Activated B cell treated with CpG ODN at 0.5 μM for 24 hours (primary cell): ENCODE results near the gene ATP8A2. TPM values are rescaled to one million over a fixed set of nuclear protein-coding genes. Genes with fewer than 3 reads are reported as not detected.

Experiments used
- ATAC-seq: fragments of 200-7000 bp; cut with Tn5 transposase; one replicate; pipeline ENCODE4 v1.10.0; 2021; ENCODE audit warnings: low read depth, mild to moderate bottlenecking, moderate library complexity
- CTCF ChIA-PET: fragments of 350-600 bp; sonication (Branson Sonifier 250); formaldehyde crosslinking; loops from one replicate; lab custom pipeline; 2021; ENCODE audit warnings: antibody characterized with exemption; lab: Charles Lee
- POLR2A ChIA-PET: fragments of 350-600 bp; sonication (Branson Sonifier 250); formaldehyde crosslinking; loops from one replicate; lab custom pipeline; 2021; ENCODE audit warnings: antibody characterized with exemption; lab: Charles Lee
- DNase-seq: peaks from one replicate; pipeline ENCODE4 v3.0.0; 2022
- H3K27ac Mint-ChIP-seq: one replicate; pipeline ENCODE4 v1.8.0; 2020; ENCODE audit warnings: mixed read lengths
- H3K27me3 Mint-ChIP-seq: one replicate; pipeline ENCODE4 v1.8.0; 2021; ENCODE audit warnings: mixed read lengths
- H3K36me3 Mint-ChIP-seq: one replicate; pipeline ENCODE4 v1.8.0; 2021; ENCODE audit warnings: low read depth, mixed read lengths
- H3K4me1 Mint-ChIP-seq: one replicate; pipeline ENCODE4 v1.8.0; 2021; ENCODE audit warnings: mixed read lengths
- H3K4me3 Mint-ChIP-seq: one replicate; pipeline ENCODE4 v1.8.0; 2020; ENCODE audit warnings: mild to moderate bottlenecking, mixed read lengths
- H3K9me3 Mint-ChIP-seq: one replicate; pipeline ENCODE4 v1.8.0; 2020; ENCODE audit warnings: mixed read lengths
- intact Hi-C: fragments of 100-400 bp; cut with micrococcal nuclease; formaldehyde crosslinking; loops from one replicate; pipeline ENCODE4 v1.15.1; 2024
- total RNA-seq: library from RNA; stranded (reverse); gene quantifications from 2 replicates; pipeline ENCODE4 v1.2.3, GENCODE V29; 2022
- TF ChIP-seq, protein P1 (sequence below): fragments of 200-600 bp; IDR thresholded peaks from one replicate; pipeline ENCODE4 v1.8.0; 2022; ENCODE audit warnings: antibody characterized with exemption, mild to moderate bottlenecking

Gene ATP8A2
- total RNA-seq, 1 donor from 2014 or later: not detected

DNA sequence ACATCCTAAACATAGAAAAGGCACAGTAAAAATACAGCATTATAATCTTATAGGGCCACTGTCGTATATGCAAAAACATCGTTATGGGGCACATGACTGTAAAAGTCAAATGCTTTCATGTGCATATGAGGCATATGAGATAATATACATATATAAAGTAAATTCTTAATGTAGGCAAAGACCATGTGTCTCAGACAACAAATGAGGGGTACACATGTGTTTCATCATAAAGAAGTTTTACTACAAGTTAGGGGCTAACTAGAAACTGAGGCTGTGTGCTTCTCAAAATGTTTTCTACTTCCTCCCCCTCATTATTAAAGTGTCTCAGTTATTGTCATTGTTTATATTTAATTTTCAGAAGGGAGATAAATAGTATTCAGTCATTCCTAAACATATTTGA lies 370.4 kb downstream of the ATP8A2 start:
- no peaks in the 10 kb centered on the region for H3K36me3 Mint-ChIP-seq
- H3K27me3 Mint-ChIP-seq: no peaks in the 10 kb centered on the region
- ATAC-seq (no peak), DNase-seq (no peak)
- ChIA-PET POLR2A (no interaction called here), CTCF (no interaction called here)
- no peak overlapping the region for H3K27ac Mint-ChIP-seq
- no peaks in the 10 kb centered on the region for H3K4me1 Mint-ChIP-seq
- intact Hi-C loops: no loop called here
- H3K9me3 Mint-ChIP-seq: no peaks in the 10 kb centered on the region
- no peak overlapping the region for H3K4me3 Mint-ChIP-seq
- TF ChIP-seq, protein P1, sequence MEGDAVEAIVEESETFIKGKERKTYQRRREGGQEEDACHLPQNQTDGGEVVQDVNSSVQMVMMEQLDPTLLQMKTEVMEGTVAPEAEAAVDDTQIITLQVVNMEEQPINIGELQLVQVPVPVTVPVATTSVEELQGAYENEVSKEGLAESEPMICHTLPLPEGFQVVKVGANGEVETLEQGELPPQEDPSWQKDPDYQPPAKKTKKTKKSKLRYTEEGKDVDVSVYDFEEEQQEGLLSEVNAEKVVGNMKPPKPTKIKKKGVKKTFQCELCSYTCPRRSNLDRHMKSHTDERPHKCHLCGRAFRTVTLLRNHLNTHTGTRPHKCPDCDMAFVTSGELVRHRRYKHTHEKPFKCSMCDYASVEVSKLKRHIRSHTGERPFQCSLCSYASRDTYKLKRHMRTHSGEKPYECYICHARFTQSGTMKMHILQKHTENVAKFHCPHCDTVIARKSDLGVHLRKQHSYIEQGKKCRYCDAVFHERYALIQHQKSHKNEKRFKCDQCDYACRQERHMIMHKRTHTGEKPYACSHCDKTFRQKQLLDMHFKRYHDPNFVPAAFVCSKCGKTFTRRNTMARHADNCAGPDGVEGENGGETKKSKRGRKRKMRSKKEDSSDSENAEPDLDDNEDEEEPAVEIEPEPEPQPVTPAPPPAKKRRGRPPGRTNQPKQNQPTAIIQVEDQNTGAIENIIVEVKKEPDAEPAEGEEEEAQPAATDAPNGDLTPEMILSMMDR: no peak

DNA sequence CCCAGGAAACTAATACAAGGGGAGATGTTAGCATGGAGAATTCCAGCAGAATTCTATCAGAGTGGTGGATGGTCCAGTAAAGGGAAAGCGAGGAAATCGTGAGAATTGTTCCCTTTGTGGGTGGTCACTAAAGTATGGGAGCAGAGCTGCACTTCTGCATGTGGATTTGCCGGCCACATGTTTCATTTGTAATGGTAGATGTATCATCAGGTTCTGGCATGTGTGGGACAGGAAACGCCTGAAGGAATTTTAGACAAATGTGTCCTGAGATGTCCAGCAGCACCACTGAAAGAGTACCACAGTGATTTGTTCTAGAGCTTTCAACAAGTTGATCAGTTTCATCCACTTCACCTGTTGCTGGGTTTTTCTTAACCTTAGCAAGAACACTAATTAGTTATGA lies 371.6 kb downstream of the ATP8A2 start:
- Mint-ChIP-seq H3K9me3 (no peaks in the 10 kb centered on the region), H3K27me3 (no peaks in the 10 kb centered on the region), H3K4me3 (no peak overlapping the region), H3K36me3 (no peaks in the 10 kb centered on the region), H3K4me1 (no peaks in the 10 kb centered on the region), H3K27ac (no peak overlapping the region)
- intact Hi-C loops: no loop called here
- TF ChIP-seq, protein P1: no peak
- POLR2A ChIA-PET: no interaction called here
- DNase-seq (no peak), ATAC-seq (no peak)
- CTCF ChIA-PET: no interaction called here

DNA sequence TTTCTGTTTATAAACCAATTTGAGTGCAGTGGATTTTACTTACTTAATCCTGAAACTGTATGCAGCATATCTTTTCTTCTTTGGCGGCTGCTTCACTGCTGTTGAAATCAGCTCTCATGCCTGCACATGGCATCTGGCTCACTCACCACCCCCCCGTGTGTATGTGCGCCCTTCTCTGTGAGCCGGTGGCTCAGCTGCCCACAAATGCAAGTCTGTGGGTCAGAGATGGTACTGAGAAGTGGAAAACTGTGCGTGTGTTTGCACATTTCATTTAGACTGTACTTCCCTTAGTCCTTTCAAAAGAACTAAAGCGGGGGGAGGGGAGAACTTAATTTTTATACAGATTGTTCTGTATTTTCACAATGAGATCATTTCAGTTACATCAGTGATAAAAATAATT lies 372.4 kb downstream of the ATP8A2 start:
- Mint-ChIP-seq H3K27ac (no peak overlapping the region), H3K4me1 (no peaks in the 10 kb centered on the region), H3K36me3 (no peaks in the 10 kb centered on the region), H3K27me3 (no peaks in the 10 kb centered on the region), H3K9me3 (no peaks in the 10 kb centered on the region), H3K4me3 (no peak overlapping the region)
- CTCF ChIA-PET: no interaction called here
- ATAC-seq (no peak), DNase-seq (no peak)
- TF ChIP-seq, protein P1: no peak
- intact Hi-C loops: no loop called here
- POLR2A ChIA-PET: no interaction called here

DNA sequence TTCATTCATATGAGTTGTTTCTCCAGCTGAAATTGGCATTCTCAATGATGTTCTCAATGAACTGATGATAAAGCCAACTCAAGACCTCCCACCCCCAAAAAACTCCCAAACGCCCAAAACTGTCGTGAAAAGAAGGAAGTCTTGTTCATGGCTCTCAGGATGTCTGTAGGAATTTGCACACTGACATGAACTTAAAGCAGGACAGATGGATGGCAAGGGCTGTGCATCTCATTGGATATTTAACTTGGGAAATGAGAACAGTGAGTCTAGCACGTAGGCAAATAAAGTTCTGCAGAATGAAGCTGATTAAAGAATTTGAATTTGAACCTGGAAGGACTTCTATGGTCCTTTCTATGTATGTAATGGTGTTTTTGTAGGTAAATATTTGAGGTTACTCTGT lies 374.4 kb downstream of the ATP8A2 start:
- H3K27ac Mint-ChIP-seq: no peak overlapping the region
- CTCF ChIA-PET: no interaction called here

DNA sequence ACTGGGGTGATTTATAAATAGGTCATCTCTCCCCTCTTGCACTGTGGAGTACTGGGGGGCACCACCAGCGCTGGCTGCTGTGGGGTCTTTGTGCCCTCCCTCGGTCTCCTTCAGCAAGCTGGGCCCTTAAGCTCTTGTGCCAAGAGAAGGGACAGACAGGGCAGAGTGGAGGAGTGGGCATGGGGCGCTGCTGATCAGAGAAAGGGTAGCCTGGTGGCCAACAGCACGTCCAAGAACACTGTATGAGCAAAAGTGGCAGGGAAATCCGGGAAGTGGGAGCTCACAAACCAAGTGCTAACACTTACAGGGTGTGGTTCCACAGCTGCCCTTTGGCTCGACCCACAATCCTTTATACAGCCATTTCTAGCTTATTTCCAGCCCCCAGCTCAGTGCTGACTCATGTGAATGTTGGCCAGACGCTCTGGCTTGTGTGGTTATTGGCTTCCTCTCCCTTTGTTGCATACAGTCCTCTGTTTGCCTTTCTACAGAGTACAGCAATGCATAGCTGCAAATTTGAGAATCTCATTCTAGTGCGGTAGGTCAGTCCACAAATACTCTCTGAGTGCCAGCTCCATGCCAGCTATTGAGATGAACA lies 381.3 kb downstream of the ATP8A2 start:
- ChIA-PET POLR2A (no interaction called here), CTCF (no interaction called here)
- TF ChIP-seq, protein P1: no peak
- Mint-ChIP-seq H3K4me3 (no peak overlapping the region), H3K9me3 (no peaks in the 10 kb centered on the region), H3K36me3 (no peaks in the 10 kb centered on the region), H3K27ac (no peak overlapping the region), H3K27me3 (peaks cover 2% of the 10 kb centered on the region), H3K4me1 (no peaks in the 10 kb centered on the region)
- ATAC-seq (no peak), DNase-seq (no peak)
- intact Hi-C loops: no loop called here

More for the DNA sequence above, 374.4 kb downstream of the ATP8A2 start:
- ATAC-seq (no peak), DNase-seq (no peak)
- H3K27me3 Mint-ChIP-seq: no peaks in the 10 kb centered on the region
- H3K4me3 Mint-ChIP-seq: no peak overlapping the region
- intact Hi-C loops: no loop called here
- TF ChIP-seq, protein P1: no peak
- no peaks in the 10 kb centered on the region for H3K4me1 Mint-ChIP-seq
- H3K36me3 Mint-ChIP-seq: no peaks in the 10 kb centered on the region
- no peaks in the 10 kb centered on the region for H3K9me3 Mint-ChIP-seq
- POLR2A ChIA-PET: no interaction called here
